Left renal pelvis (tissue), 4 donors: ENCODE results near the gene NKAIN4. TPM values are rescaled to one million over a fixed set of nuclear protein-coding genes. Genes with fewer than 3 reads are reported as not detected.
"Not testable (repeated sequence)": the region's sequence is repeated elsewhere in the genome, so short reads cannot be mapped to it uniquely, and the experiment has no call there.

ENCODE experiments used
- DNase-seq, 4 donors: peaks; one replicate each; pipeline ENCODE4 v3.0.0-alpha.2; 2013; ENCODE audit warnings: low read depth in 4 of 4, low spot score in 3 of 4
- polyA plus RNA-seq, 4 donors: library from polyadenylated mRNA; unstranded; fragments of 120-200 nt; gene quantifications; one replicate each; pipeline ENCODE4 v1.2.1, GENCODE V29; 2013; ENCODE audit not compliant: insufficient read length in 4 of 4

Gene NKAIN4
- polyA plus RNA-seq, 4 donors: 24.2 to 40.8 (median 27.2) TPM

GRCh38 chr20:63238514-63239125 is 15.6 kb downstream of the NKAIN4 start:
- DNase-seq: no peak

- no peak for DNase-seq
These were observed 16.2 kb downstream of the NKAIN4 start for GRCh38 chr20:63238031-63238430.

GRCh38 chr20:63236116-63236837 is 18.0 kb downstream of the NKAIN4 start:
- DNase-seq: no peak

- no peak for DNase-seq
These were observed 18.8 kb downstream of the NKAIN4 start, which contains the start of gene BIRC7 for GRCh38 chr20:63235399-63235983. BIRC7 (plus strand) TSS chr20:63235905; CDS start chr20:63236097, 192 bp downstream.

GRCh38 chr20:63234693-63235398 is 19.4 kb downstream of the NKAIN4 start:
- no peak for DNase-seq

GRCh38 chr20:63233924-63234323 is 20.3 kb downstream of the NKAIN4 start:
- no peak for DNase-seq

- DNase-seq: no peak
These were observed 21.3 kb downstream of the NKAIN4 start for GRCh38 chr20:63233061-63233344.

- DNase-seq: no peak
These were observed 21.8 kb downstream of the NKAIN4 start for GRCh38 chr20:63232235-63233060.

- DNase-seq: no peak
These were observed 23.4 kb downstream of the NKAIN4 start for GRCh38 chr20:63230800-63231268.

- DNase-seq: no peak
These were observed 25.5 kb downstream of the NKAIN4 start for GRCh38 chr20:63228806-63229205.

GRCh38 chr20:63227260-63227659 is 27.0 kb downstream of the NKAIN4 start:
- no peak for DNase-seq

GRCh38 chr20:63226042-63226943 is 28.0 kb downstream of the NKAIN4 start:
- no peak for DNase-seq

- DNase-seq: no peak
These were observed 29.2 kb downstream of the NKAIN4 start for GRCh38 chr20:63225082-63225454.

- no peak for DNase-seq
These were observed 29.7 kb downstream of the NKAIN4 start for GRCh38 chr20:63224412-63225081.

- DNase-seq: no peak
These were observed 30.4 kb downstream of the NKAIN4 start for GRCh38 chr20:63223826-63224207.

GRCh38 chr20:63223121-63223825 is 31.0 kb downstream of the NKAIN4 start:
- no peak for DNase-seq

- no peak for DNase-seq
These were observed 31.7 kb downstream of the NKAIN4 start for GRCh38 chr20:63222541-63222940.

GRCh38 chr20:63221400-63222053 is 32.7 kb downstream of the NKAIN4 start:
- not testable (repeated sequence) for DNase-seq
